Neural progenitor cell (in vitro differentiated cells): Measurements from ENCODE around the gene TRAPPC10. TPM values are rescaled to one million over a fixed set of nuclear protein-coding genes. Genes with fewer than 3 reads are reported as not detected.
A peak's percentile ranks its signal among the peaks of the same experiment; 100 is the strongest.

Experiments used
- DNase-seq: peaks from one replicate; pipeline ENCODE4 v3.0.0-alpha.2; 2016; ENCODE audit warnings: low spot score
- H2AFZ ChIP-seq: fragments of 200-600 bp; sonication (generic); replicated peaks from 2 replicates; pipeline ENCODE4 v1.6.1; 2016; ENCODE audit warnings: antibody characterized with exemption
- H3F3A ChIP-seq: fragments of 200-600 bp; sonication (generic); 2 replicates; pipeline ENCODE4 v1.6.1; 2016; ENCODE audit warnings: antibody characterized with exemption, low read depth
- H3K27ac ChIP-seq: fragments of 200-600 bp; sonication (generic); 2 replicates; pipeline ENCODE4 v1.5.1; 2016; ENCODE audit warnings: mild to moderate bottlenecking
- H3K27me3 ChIP-seq: fragments of 200-600 bp; sonication (generic); 2 replicates; pipeline ENCODE4 v1.6.1; 2016; ENCODE audit warnings: mild to moderate bottlenecking, moderate library complexity
- H3K36me3 ChIP-seq: fragments of 200-600 bp; sonication (generic); 2 replicates; pipeline ENCODE4 v1.5.1; 2016
- H3K4me1 ChIP-seq: fragments of 200-600 bp; sonication (generic); 2 replicates; pipeline ENCODE4 v1.6.1; 2016; ENCODE audit warnings: mixed run types
- H3K4me2 ChIP-seq: fragments of 200-600 bp; sonication (generic); 2 replicates; pipeline ENCODE4 v1.6.1; 2016
- H3K4me3 ChIP-seq: fragments of 200-600 bp; sonication (generic); 2 replicates; pipeline ENCODE4 v1.5.1; 2016
- H3K79me2 ChIP-seq: fragments of 200-600 bp; sonication (generic); 2 replicates; pipeline ENCODE4 v1.6.1; 2016; ENCODE audit warnings: low read depth
- H3K9ac ChIP-seq: fragments of 200-600 bp; sonication (generic); 2 replicates; pipeline ENCODE4 v1.6.1; 2016
- H3K9me3 ChIP-seq: fragments of 200-600 bp; sonication (generic); 2 replicates; pipeline ENCODE4 v1.5.1; 2016; ENCODE audit warnings: low read depth
- H4K20me1 ChIP-seq: fragments of 200-600 bp; sonication (generic); 2 replicates; pipeline ENCODE4 v1.6.1; 2016; ENCODE audit warnings: low read depth
- H3K27ac Mint-ChIP-seq: 3 replicates; pipeline ENCODE4 v1.8.0; 2021; ENCODE audit warnings: mixed read lengths
- H3K27me3 Mint-ChIP-seq: 2 replicates; pipeline ENCODE4 v1.8.0; 2022; ENCODE audit warnings: low read depth, mild to moderate bottlenecking, inconsistent platforms, moderate library complexity, mixed read lengths; ENCODE audit not compliant: insufficient read depth
- H3K36me3 Mint-ChIP-seq: 3 replicates; pipeline ENCODE4 v1.8.0; 2021; ENCODE audit warnings: mixed read lengths
- H3K4me1 Mint-ChIP-seq: 3 replicates; pipeline ENCODE4 v1.8.0; 2021; ENCODE audit warnings: mixed read lengths
- H3K4me3 Mint-ChIP-seq: 3 replicates; pipeline ENCODE4 v1.8.0; 2021; ENCODE audit warnings: mild to moderate bottlenecking, moderate library complexity, mixed read lengths
- H3K9me3 Mint-ChIP-seq: 3 replicates; pipeline ENCODE4 v1.8.0; 2020; ENCODE audit warnings: mixed read lengths
- CTCF ChIP-seq: fragments of 200-600 bp; sonication (generic); IDR thresholded peaks from 2 replicates; pipeline ENCODE4 v1.5.1; 2017; ENCODE audit warnings: antibody characterized with exemption, mild to moderate bottlenecking
- EZH2 ChIP-seq: fragments of 200-600 bp; sonication (generic); IDR thresholded peaks from 2 replicates; pipeline ENCODE4 v1.6.1; 2017; ENCODE audit warnings: antibody characterized with exemption, mild to moderate bottlenecking, moderate library complexity
- EZH2phosphoT487 ChIP-seq: fragments of 200-600 bp; sonication (generic); IDR thresholded peaks from 2 replicates; pipeline ENCODE4 v1.6.1; 2017; ENCODE audit warnings: antibody characterized with exemption
- total RNA-seq: library from RNA; depleted of rRNA; stranded (reverse); fragments of >200 nt; gene quantifications from 2 replicates; pipeline ENCODE4 v1.2.3, GENCODE V29; 2015; ENCODE audit warnings: low replicate concordance

Gene TRAPPC10
- total RNA-seq, 1 donor from 2014 or later: 19.8 TPM

DNA sequence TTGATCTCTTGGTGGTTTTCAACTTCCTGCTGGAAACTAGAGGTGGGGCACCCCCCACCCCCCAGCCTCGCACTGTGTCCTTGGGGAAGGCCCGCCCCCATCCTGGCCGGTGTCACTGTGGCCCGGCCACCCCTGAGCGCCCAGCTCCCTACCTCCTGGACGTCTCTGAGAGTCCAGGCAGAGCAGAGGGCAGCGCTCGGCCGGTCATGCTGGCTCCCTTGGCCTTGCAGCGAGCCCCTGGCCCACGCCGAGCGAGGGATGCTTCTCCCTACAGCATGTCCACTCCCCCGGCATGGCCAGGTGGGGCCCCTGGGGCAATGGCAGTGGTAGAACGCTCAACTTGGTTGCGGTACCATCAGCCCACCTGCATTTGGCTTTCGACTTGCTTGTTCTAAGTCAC lies 28.7 kb upstream of the TRAPPC10 start:
- H3K79me2 ChIP-seq: no peaks in the 10 kb centered on the region
- Mint-ChIP-seq H3K4me1 (peaks cover 30% of the 10 kb centered on the region), H3K4me3 (no peak overlapping the region), H3K36me3 (peaks cover 3% of the 10 kb centered on the region), H3K27ac (no peak overlapping the region), H3K9me3 (no peaks in the 10 kb centered on the region), H3K27me3 (peaks cover 3% of the 10 kb centered on the region)
- H3K27me3 ChIP-seq: peaks cover 5% of the 10 kb centered on the region
- H3K27ac ChIP-seq: no peak overlapping the region
- H4K20me1 ChIP-seq: no peaks in the 10 kb centered on the region
- no peak overlapping the region for H3K4me3 ChIP-seq
- peaks cover 10% of the 10 kb centered on the region for H3K4me1 ChIP-seq
- H2AFZ ChIP-seq: no peak overlapping the region
- no peaks in the 10 kb centered on the region for H3F3A ChIP-seq
- no peaks in the 10 kb centered on the region for H3K36me3 ChIP-seq
- no peak overlapping the region for H3K9ac ChIP-seq
- H3K9me3 ChIP-seq: no peaks in the 10 kb centered on the region
- TF ChIP-seq EZH2 (no peak), EZH2phosphoT487 (no peak), CTCF (no peak)
- H3K4me2 ChIP-seq: no peak overlapping the region
- DNase-seq: no peak

- Histone ChIP-seq H3K27ac (no peak overlapping the region), H3F3A (no peaks in the 10 kb centered on the region), H3K36me3 (no peaks in the 10 kb centered on the region), H3K27me3 (peaks cover 5% of the 10 kb centered on the region), H3K79me2 (no peaks in the 10 kb centered on the region), H3K9ac (no peak overlapping the region), H3K4me3 (no peak overlapping the region), H4K20me1 (no peaks in the 10 kb centered on the region), H2AFZ (no peak overlapping the region), H3K4me1 (peaks cover 10% of the 10 kb centered on the region), H3K4me2 (no peak overlapping the region), H3K9me3 (no peaks in the 10 kb centered on the region)
- Mint-ChIP-seq H3K27ac (no peak overlapping the region), H3K27me3 (peaks cover 3% of the 10 kb centered on the region), H3K4me3 (no peak overlapping the region), H3K4me1 (peaks cover 30% of the 10 kb centered on the region), H3K9me3 (no peaks in the 10 kb centered on the region), H3K36me3 (peaks cover 3% of the 10 kb centered on the region)
- no peak for DNase-seq
- TF ChIP-seq EZH2phosphoT487: no peak
- no peak for TF ChIP-seq CTCF
- no peak for TF ChIP-seq EZH2
These were observed 28.2 kb upstream of the TRAPPC10 start for GRCh38 chr21:43983860-43984420.

DNA sequence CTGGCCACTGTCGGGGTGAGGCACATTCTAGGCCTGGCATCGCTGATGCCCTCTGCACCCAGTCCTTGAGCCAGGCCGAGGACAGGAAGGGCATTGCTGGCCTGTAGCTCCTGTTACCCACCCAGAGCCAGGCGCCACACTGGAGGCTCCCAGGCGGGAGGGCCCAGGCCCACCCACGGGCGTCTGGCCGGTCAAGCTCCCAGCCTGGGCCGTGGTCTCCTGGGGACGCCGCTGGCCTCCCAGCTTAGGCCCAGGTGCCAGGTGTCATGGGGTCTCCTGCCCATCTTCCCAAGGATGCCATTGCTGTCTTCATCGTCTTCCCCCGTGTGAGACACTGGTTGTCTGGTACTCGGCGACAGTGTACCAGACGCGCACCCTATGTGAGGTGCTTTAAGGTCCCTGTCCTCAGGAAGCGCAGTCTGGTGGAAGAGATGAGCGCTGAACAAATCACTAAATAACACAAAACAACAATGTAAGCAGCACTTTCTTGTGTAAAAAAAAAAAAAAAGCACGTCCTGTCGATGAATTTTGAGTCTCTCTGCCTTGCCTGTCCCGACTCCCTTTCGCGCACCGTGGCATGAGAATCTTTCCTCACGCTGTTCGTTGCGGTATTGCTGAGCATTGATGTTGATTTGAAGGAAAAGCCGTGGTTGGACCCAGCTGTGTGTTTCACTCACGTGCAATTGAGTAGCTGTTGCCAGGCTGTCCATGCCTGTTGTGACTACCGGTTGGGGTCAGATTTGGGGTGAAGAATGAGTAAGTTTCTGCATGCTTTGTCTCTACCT lies 27.0 kb upstream of the TRAPPC10 start:
- H4K20me1 ChIP-seq: no peaks in the 10 kb centered on the region
- TF ChIP-seq EZH2 (no peak), EZH2phosphoT487 (no peak), CTCF (no peak)
- peaks cover 3% of the 10 kb centered on the region for H3K36me3 Mint-ChIP-seq
- peak overlapping the region; percentile 44 for H3K27ac Mint-ChIP-seq
- peak overlapping the region; percentile 76 for H3K4me2 ChIP-seq
- H3K4me1 Mint-ChIP-seq: peaks cover 28% of the 10 kb centered on the region
- no peak overlapping the region for H3K27ac ChIP-seq
- H3K9me3 Mint-ChIP-seq: no peaks in the 10 kb centered on the region
- H3K4me3 ChIP-seq: no peak overlapping the region
- DNase-seq: no peak
- H2AFZ ChIP-seq: peak overlapping the region; percentile 96
- H3K9ac ChIP-seq: no peak overlapping the region
- no peaks in the 10 kb centered on the region for H3K79me2 ChIP-seq
- H3K36me3 ChIP-seq: no peaks in the 10 kb centered on the region
- H3K4me1 ChIP-seq: peaks cover 10% of the 10 kb centered on the region
- no peaks in the 10 kb centered on the region for H3K9me3 ChIP-seq
- H3K27me3 Mint-ChIP-seq: peaks cover 3% of the 10 kb centered on the region
- peaks cover 5% of the 10 kb centered on the region for H3K27me3 ChIP-seq
- no peak overlapping the region for H3K4me3 Mint-ChIP-seq
- no peaks in the 10 kb centered on the region for H3F3A ChIP-seq
